ENCODE results near the gene CTXN3.

DNA sequence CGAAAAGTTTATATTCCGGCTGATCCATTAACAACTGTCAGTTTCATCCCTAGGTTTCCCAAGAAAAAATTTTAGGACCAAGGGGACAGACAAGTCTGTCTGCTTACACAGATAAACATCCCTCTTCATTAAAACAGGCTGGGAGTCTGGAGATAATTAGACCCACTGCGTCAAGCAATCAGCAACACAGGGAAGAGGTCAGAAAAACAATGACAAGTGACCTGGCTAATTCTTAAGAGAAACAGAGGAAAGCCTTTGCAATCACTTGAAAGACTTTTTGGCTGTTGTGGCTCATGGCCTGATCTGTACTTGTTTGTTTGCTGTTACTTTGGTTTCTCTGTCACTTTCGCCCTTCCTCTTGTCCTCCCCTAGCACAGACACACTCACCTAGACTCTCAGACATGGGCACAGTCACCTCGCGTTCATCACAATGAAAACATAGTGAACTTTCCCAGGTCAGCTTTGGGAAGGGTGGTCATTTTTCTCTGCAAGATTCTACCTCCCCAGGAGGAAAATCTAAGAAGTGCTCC lies 51.4 kb downstream of the CTXN3 start:
- TF ChIP-seq, protein P1, sequence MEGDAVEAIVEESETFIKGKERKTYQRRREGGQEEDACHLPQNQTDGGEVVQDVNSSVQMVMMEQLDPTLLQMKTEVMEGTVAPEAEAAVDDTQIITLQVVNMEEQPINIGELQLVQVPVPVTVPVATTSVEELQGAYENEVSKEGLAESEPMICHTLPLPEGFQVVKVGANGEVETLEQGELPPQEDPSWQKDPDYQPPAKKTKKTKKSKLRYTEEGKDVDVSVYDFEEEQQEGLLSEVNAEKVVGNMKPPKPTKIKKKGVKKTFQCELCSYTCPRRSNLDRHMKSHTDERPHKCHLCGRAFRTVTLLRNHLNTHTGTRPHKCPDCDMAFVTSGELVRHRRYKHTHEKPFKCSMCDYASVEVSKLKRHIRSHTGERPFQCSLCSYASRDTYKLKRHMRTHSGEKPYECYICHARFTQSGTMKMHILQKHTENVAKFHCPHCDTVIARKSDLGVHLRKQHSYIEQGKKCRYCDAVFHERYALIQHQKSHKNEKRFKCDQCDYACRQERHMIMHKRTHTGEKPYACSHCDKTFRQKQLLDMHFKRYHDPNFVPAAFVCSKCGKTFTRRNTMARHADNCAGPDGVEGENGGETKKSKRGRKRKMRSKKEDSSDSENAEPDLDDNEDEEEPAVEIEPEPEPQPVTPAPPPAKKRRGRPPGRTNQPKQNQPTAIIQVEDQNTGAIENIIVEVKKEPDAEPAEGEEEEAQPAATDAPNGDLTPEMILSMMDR (optimal IDR thresholded peaks at IDR 0.05 in 1 of 3, IDR thresholded peaks at IDR 0.05 in 1 of 3, conservative IDR thresholded peaks at IDR 0.05 in 1 of 3; ENCODE audit: extremely low read depth in 1 of 3, insufficient read depth in 2 of 3, low read length in 3 of 3) = no peak
- no peak for TF ChIP-seq EZH2 (IDR thresholded peaks at IDR 0.05; ENCODE audit: low read length)
